GM12878 (cell line): ENCODE data around the gene NCBP3.

ENCODE experiments used
- CEBPB ChIP-seq, 2 experiments: fragments of 150-350 bp in 1 of 2; IDR thresholded peaks; 2 replicates each; pipeline ENCODE4 v1.6.1; 2012 to 2014; ENCODE audit warnings: low read depth in 2 of 2, low read length in 2 of 2, borderline replicate concordance in 1 of 2, inconsistent platforms in 1 of 2
- DPF2 ChIP-seq: fragments of 450-650 bp; IDR thresholded peaks from 2 replicates; pipeline ENCODE4 v1.6.1; 2017; ENCODE audit warnings: mild to moderate bottlenecking
- EZH2 ChIP-seq: IDR thresholded peaks from 2 replicates; pipeline ENCODE4 v1.6.1; 2012; ENCODE audit warnings: low read depth, mild to moderate bottlenecking, control low read depth, inconsistent platforms, low read length, borderline replicate concordance; ENCODE audit not compliant: control insufficient read depth
- ZNF274 ChIP-seq: IDR thresholded peaks from one replicate; pipeline ENCODE4 v1.8.0; 2011; ENCODE audit not compliant: insufficient read length, insufficient read depth

- TF ChIP-seq CEBPB (IDR thresholded peaks at IDR 0.05; ENCODE audit: borderline replicate concordance in 1 of 2, low read depth in 2 of 2, low read length in 2 of 2) (no peak), DPF2 (no peak), ZNF274 (no peak), EZH2 (no peak)
Measured at GRCh38 chr17:3851461-3852100, 5.5 kb upstream of the NCBP3 start.
